ENCODE data around the gene S100P.
"Not testable (repeated sequence)": the region's sequence is repeated elsewhere in the genome, so short reads cannot be mapped to it uniquely, and the experiment has no call there.

Gene S100P

GRCh38 chr4:6693231-6694176 is at the start of gene S100P:
Gene S100P (plus strand): TSS chr4:6693878. CDS start chr4:6693933, 55 bp downstream.
- no peak for DNase-seq

GRCh38 chr4:6644792-6645530 is 48.7 kb upstream of the S100P start:
- no peak for DNase-seq

GRCh38 chr4:6647169-6647568 is 46.5 kb upstream of the S100P start:
- no peak for DNase-seq

- DNase-seq, result no peak
Observed at GRCh38 chr4:6647582-6648230, 46.0 kb upstream of the S100P start.

GRCh38 chr4:6649216-6649615 is 44.5 kb upstream of the S100P start:
- DNase-seq, result no peak

GRCh38 chr4:6654211-6654610 is 39.5 kb upstream of the S100P start:
- DNase-seq, result not testable (repeated sequence)

GRCh38 chr4:6655291-6655690 is 38.4 kb upstream of the S100P start:
- DNase-seq, result not testable (repeated sequence)

GRCh38 chr4:6655924-6656323 is 37.8 kb upstream of the S100P start:
- no peak for DNase-seq

GRCh38 chr4:6657242-6658208 is 36.2 kb upstream of the S100P start:
- no peak for DNase-seq

GRCh38 chr4:6658209-6658595 is 35.5 kb upstream of the S100P start:
- DNase-seq, result no peak

GRCh38 chr4:6658597-6659075 is 35.0 kb upstream of the S100P start:
- DNase-seq, result no peak

- DNase-seq, result no peak
Observed at GRCh38 chr4:6659897-6660296, 33.8 kb upstream of the S100P start.

- no peak for DNase-seq
Observed at GRCh38 chr4:6660430-6660829, 33.2 kb upstream of the S100P start.

- DNase-seq, result no peak
Observed at GRCh38 chr4:6662591-6662990, 31.1 kb upstream of the S100P start.

GRCh38 chr4:6663596-6664393 is 29.9 kb upstream of the S100P start:
- no peak for DNase-seq

- no peak for DNase-seq
Observed at GRCh38 chr4:6665320-6665654, 28.4 kb upstream of the S100P start.

GRCh38 chr4:6668391-6668790 is 25.3 kb upstream of the S100P start:
- DNase-seq, result no peak

GRCh38 chr4:6671648-6672047 is 22.0 kb upstream of the S100P start:
- no peak for DNase-seq

- DNase-seq, result no peak
Observed at GRCh38 chr4:6672131-6672530, 21.5 kb upstream of the S100P start.

- DNase-seq, result not testable (repeated sequence)
Observed at GRCh38 chr4:6672541-6673190, 21.0 kb upstream of the S100P start.

GRCh38 chr4:6673191-6673659 is 20.5 kb upstream of the S100P start:
- not testable (repeated sequence) for DNase-seq

All from COR-L47 (cell line).